ENCODE data around the gene ARID2.

GRCh38 chr12:45839917-45840316 lies 110.4 kb downstream of the ARID2 start:
- no peak for TF ChIP-seq EP300 (IDR thresholded peaks at IDR 0.05)
- no peak for TF ChIP-seq POLR2A (IDR thresholded peaks at IDR 0.05)
